Activated naive CD8-positive, alpha-beta T cell treated with anti-CD3 and anti-CD28 coated beads, Interleukin-2, amount 50 U/mL, for 24 hours (primary cell): ENCODE measurements around the gene MBD5.
"Not testable (repeated sequence)": the region's sequence is repeated elsewhere in the genome, so short reads cannot be mapped to it uniquely, and the experiment has no call there.

Experiments
- ATAC-seq: fragments of 150-1000 bp; cut with Tn5 transposase; one replicate; pipeline ENCODE4 v1.10.0; 2021
- DNase-seq: peaks from one replicate; pipeline ENCODE4 v3.0.0; 2021
- H3K27ac Mint-ChIP-seq: one replicate; pipeline ENCODE4 v1.8.0; 2021; ENCODE audit warnings: mild to moderate bottlenecking, mixed read lengths
- H3K27me3 Mint-ChIP-seq: one replicate; pipeline ENCODE4 v1.8.0; 2021; ENCODE audit warnings: mixed read lengths
- H3K36me3 Mint-ChIP-seq: one replicate; pipeline ENCODE4 v1.8.0; 2021; ENCODE audit warnings: low read depth, mixed read lengths
- H3K4me1 Mint-ChIP-seq: one replicate; pipeline ENCODE4 v1.8.0; 2021; ENCODE audit warnings: mixed read lengths
- H3K4me3 Mint-ChIP-seq: one replicate; pipeline ENCODE4 v1.8.0; 2021; ENCODE audit warnings: mild to moderate bottlenecking, moderate library complexity, mixed read lengths
- H3K9me3 Mint-ChIP-seq: one replicate; pipeline ENCODE4 v1.8.0; 2021; ENCODE audit warnings: mixed read lengths

Gene MBD5

DNA sequence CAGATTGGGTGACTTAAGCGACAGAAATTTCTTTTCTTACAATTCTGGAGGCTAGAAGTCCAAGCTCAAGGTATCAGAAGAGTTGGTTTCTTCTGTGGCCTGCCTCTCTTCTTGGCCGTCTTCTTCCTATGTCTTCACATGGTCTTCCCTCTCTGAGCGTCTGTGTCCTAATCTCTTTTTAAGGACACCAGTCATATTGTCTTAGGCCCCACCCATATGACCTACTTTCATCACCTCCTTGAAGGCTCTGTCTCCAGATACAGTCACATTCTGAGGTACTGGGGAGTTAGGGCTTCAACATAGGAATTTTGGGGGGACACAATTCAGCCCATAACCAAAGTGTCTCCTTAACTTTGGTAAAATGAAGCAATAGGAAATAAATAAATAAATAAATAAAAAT lies 512.8 kb downstream of the MBD5 start:
- Mint-ChIP-seq H3K36me3 (no peaks in the 10 kb centered on the region), H3K27ac (no peak overlapping the region), H3K9me3 (no peaks in the 10 kb centered on the region), H3K4me3 (no peak overlapping the region), H3K4me1 (peaks cover 20% of the 10 kb centered on the region), H3K27me3 (no peaks in the 10 kb centered on the region)
- DNase-seq = no peak
- no peak for ATAC-seq

DNA sequence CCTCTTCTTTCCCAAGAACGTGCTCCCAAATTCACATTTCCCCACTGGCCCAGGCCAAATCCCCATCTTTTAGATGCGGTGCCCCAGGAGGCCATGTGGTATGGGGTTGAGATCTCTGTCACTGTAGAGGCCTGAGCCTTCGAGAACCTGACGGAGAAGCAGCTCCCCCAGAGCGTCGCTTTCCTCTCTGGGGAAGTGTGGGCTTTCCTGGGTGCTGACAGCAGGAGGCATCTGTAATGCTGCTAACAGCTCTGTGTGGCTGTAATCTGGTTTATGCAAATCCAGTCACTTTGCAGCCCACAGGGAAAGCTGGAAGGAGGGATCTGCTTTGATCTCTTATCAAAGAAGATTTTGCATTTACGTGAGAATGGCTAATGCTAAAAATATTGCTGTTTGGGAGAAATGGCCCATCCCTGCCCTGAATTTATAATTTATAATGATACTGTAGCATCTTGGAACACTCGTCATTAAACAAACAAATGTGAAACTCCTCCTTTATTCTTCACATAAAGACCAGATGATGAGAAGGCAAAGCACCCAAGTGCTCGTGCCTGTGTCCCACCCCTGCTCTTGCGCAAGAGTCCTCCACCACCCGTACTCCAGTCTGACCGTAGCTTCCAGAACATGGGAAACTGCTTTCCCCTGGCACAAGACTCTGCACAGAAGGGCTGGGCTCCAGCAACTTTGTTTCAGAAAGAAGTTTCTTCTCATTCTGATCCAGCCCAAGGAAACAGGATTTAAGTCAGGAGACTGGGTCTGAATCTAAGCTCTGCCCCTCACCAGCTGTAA lies 513.7 kb downstream of the MBD5 start:
- DNase-seq = no peak
- Mint-ChIP-seq H3K9me3 (no peaks in the 10 kb centered on the region), H3K27ac (no peak overlapping the region), H3K4me1 (peaks cover 19% of the 10 kb centered on the region), H3K27me3 (no peaks in the 10 kb centered on the region), H3K4me3 (no peak overlapping the region), H3K36me3 (no peaks in the 10 kb centered on the region)
- ATAC-seq = no peak

DNA sequence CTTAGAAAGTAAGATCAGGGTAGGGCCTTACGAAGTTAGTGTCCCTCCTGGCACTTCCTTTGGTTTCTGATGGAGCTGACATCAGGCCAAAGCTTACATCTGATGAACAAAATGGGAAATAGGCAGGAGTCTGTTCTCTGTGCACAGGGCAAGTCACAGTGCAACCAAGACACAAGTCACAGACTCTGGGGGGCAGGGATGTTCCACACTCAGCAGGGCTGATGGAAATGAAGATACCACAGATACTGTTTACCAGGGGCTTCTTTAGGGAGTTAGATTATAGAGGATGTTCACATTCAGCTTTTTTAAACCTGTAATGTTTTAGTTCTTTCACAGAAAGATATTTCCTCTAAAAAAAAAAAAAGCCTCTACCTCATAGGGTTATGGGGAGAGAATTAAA lies 517.5 kb downstream of the MBD5 start:
- Mint-ChIP-seq H3K9me3 (no peaks in the 10 kb centered on the region), H3K27ac (no peak overlapping the region), H3K4me1 (peaks cover 32% of the 10 kb centered on the region), H3K27me3 (no peaks in the 10 kb centered on the region), H3K36me3 (no peaks in the 10 kb centered on the region), H3K4me3 (no peak overlapping the region)
- no peak for DNase-seq
- no peak for ATAC-seq

DNA sequence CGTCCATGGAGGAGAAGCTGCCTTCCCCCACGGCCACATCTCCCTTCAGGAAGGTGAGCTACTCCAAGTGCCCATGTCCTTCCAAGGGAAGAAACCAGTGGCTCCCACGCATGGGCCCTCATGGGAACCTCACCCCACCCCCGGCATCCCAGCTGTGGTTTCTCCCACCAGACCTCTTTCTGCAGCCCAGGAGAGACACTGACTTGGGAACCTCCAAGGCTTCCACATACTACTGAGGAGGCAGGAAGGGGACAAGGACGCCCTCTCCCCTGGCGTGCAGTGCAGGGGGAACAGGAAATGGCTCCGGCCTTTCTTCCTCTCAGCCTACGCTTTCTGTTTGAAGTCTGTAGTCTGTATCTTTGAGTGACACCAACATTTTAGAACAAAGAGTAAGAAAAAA lies 519.1 kb downstream of the MBD5 start:
- H3K27me3 Mint-ChIP-seq = no peaks in the 10 kb centered on the region
- H3K4me1 Mint-ChIP-seq = peaks cover 34% of the 10 kb centered on the region
- peak overlapping the region; percentile 67 for H3K27ac Mint-ChIP-seq
- no peaks in the 10 kb centered on the region for H3K9me3 Mint-ChIP-seq
- H3K36me3 Mint-ChIP-seq = no peaks in the 10 kb centered on the region
- DNase-seq = no peak
- peak; percentile 60 for ATAC-seq
- H3K4me3 Mint-ChIP-seq = no peak overlapping the region

DNA sequence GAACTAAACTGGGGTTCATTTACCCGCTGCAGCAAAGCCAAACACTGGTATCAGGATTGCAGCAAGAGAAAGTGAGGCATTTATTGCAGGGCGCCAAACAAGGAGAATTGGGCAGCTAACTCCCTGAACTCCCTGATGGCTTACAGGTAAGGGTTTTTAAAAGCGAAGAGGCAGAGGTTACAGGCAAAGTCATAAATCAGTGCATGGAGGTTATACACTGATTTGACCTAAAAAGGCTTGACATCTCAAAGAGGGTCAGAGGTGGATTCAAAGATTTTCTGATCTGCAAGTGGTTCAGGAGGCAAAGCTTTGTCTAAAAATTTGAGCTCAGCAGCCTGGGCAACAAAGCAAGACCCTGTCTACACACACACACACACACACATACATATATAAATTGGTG lies 520.9 kb downstream of the MBD5 start:
- DNase-seq = no peak
- Mint-ChIP-seq H3K27ac (no peak overlapping the region), H3K4me3 (no peak overlapping the region), H3K4me1 (peaks cover 50% of the 10 kb centered on the region), H3K9me3 (no peaks in the 10 kb centered on the region), H3K36me3 (no peaks in the 10 kb centered on the region), H3K27me3 (no peaks in the 10 kb centered on the region)
- ATAC-seq = no peak

DNA sequence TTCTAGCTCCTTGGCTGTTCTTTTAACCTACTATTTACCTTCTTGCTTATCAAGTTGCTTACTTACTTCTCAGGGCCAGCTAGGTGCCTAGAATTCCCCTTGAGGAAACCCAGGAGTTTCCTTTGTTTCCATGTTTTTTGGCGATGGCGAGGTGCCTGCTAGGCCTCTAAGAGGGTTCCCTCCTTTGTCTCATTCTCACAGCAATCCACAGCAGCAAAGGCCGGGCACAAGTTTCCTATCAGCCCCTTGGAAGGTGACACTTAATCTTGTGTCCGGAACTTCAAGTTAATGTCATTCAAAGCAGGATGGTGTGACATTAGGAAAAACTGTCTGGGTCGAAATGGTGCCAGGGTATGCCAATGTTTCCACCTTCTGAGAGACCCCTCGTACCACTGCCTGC lies 521.7 kb downstream of the MBD5 start:
- H3K27me3 Mint-ChIP-seq = no peaks in the 10 kb centered on the region
- no peaks in the 10 kb centered on the region for H3K36me3 Mint-ChIP-seq
- H3K4me3 Mint-ChIP-seq = no peak overlapping the region
- no peaks in the 10 kb centered on the region for H3K9me3 Mint-ChIP-seq
- DNase-seq = no peak
- H3K4me1 Mint-ChIP-seq = peaks cover 52% of the 10 kb centered on the region
- no peak for ATAC-seq
- no peak overlapping the region for H3K27ac Mint-ChIP-seq

DNA sequence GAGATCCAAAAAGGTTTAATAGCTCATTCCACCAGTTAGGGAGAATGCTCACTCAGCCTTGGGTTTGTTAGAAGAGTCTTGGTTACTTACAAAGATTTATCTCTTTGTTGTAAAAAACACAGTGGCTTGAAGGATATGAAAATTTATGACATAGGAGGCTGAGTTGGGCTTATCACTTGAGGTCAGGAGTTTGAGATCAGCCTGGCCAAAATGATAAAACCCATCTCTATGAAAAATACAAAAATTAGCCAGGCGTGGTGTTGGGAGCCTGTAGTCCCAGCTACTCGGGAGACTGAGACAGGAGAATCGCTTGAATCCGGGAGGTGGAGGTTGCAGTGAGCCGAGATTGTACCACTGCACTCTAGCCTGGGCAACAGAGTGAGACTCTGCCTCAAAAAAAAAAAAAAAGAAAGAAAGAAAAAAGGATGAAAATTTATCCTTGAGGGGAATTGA lies 522.2 kb downstream of the MBD5 start:
- ATAC-seq, H3K4me3 Mint-ChIP-seq, H3K9me3 Mint-ChIP-seq, DNase-seq, H3K27me3 Mint-ChIP-seq, H3K27ac Mint-ChIP-seq, H3K36me3 Mint-ChIP-seq: not testable (repeated sequence)
- H3K4me1 Mint-ChIP-seq = peaks cover 48% of the 10 kb centered on the region

DNA sequence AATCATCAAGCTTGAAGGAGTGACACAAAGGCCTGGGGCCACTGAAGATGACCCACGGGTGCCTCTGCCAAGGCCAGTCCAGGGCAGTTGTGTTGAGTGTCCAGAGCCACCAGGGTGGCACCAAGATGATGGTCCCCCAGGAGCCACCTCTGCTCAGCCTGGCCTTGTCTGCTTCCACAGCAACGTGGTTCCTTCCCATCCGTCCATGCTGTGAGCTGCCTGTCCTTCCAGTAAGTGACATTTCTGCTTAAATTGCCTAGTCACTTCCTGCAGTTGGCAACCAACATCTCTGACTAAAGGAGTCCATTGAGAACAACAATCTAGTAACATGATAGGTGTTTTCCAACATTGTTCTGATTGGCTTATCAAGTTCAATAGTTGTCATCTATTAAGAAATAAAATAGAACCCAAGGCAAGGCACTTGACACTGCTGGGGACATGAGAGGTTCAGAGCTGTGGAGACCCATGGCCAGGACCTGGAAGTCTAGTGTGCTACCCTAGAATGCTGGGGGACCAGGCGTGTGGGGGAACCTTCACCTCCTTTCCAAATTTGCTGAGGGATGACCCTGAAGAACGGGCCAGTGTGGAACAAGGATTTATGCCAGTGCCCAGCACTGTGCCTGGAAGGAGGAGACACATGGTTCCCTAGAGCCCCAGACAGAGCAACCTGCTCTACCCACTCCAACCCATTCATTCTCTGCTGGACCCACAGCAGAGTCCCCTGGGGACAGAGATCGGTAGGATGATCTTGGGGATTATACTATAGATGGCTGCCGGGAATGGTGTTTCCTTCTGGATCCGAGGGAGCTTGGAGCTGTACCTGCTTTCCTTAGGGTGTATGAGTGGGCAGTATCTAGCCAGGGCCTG lies 524.7 kb downstream of the MBD5 start:
- H3K4me1 Mint-ChIP-seq = peaks cover 30% of the 10 kb centered on the region
- H3K27ac Mint-ChIP-seq = peak overlapping the region; percentile 59
- no peak overlapping the region for H3K4me3 Mint-ChIP-seq
- H3K27me3 Mint-ChIP-seq = no peaks in the 10 kb centered on the region
- H3K36me3 Mint-ChIP-seq = no peaks in the 10 kb centered on the region
- H3K9me3 Mint-ChIP-seq = no peaks in the 10 kb centered on the region
- peak; percentile 48 for ATAC-seq
- no peak for DNase-seq

DNA sequence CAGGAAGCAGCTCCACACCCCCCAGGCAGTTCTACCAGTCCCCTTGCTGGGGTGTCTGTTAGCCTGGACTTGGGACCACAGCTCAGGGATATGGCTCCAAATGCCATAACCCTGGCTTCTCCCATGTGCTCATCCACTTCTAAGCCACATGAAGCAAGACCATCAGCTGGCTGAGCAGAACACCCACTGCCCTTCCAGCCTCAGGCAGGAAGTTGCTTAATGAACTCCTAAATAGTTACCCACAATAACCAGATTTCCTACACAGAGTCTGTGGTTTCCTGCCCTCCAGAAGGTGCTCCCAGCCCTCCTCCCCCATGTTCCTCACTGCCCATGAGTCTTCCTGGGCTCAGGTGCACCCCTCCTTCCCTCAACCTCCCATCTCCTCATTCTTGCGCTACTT lies 525.4 kb downstream of the MBD5 start:
- Mint-ChIP-seq H3K4me1 (peaks cover 24% of the 10 kb centered on the region), H3K9me3 (no peaks in the 10 kb centered on the region), H3K36me3 (no peaks in the 10 kb centered on the region), H3K27ac (peak overlapping the region; percentile 59), H3K27me3 (no peaks in the 10 kb centered on the region), H3K4me3 (no peak overlapping the region)
- ATAC-seq (peak; percentile 22), DNase-seq (no peak)

DNA sequence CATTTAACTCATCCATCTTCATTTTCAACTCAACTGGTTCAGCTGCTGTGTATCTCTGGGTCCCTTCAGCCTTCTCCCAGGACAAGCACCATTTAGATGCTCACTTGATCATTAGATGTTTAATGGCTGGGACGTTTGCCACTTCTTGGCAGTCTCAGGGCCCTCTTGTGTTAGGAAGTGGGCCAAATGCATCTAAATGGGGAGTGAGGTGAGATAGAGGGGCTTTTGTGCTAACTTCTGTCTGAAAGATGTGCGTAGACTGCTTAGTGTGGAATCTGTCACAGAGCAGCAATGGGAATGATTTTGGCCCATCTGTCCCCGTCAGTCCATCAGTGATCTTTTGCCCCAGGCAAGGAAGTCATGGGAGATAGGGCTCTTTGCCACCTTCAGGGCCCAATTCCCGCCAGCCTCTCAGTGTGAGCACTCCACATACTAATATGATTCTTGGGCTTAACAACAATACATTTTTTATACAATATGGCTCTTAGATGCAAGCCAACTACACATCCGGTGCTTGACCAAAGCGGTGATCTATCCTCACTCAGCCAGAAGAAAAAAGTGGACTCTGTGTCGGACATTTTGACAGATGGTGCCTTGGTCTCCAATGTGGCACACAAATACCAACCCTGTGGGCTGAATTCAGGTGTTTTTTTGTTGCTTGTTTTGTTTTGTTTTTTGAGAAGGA lies 528.0 kb downstream of the MBD5 start:
- ATAC-seq (no peak), DNase-seq (no peak)
- H3K27ac Mint-ChIP-seq = no peak overlapping the region
- no peaks in the 10 kb centered on the region for H3K9me3 Mint-ChIP-seq
- no peak overlapping the region for H3K4me3 Mint-ChIP-seq
- peaks cover 23% of the 10 kb centered on the region for H3K4me1 Mint-ChIP-seq
- H3K36me3 Mint-ChIP-seq = no peaks in the 10 kb centered on the region
- no peaks in the 10 kb centered on the region for H3K27me3 Mint-ChIP-seq

DNA sequence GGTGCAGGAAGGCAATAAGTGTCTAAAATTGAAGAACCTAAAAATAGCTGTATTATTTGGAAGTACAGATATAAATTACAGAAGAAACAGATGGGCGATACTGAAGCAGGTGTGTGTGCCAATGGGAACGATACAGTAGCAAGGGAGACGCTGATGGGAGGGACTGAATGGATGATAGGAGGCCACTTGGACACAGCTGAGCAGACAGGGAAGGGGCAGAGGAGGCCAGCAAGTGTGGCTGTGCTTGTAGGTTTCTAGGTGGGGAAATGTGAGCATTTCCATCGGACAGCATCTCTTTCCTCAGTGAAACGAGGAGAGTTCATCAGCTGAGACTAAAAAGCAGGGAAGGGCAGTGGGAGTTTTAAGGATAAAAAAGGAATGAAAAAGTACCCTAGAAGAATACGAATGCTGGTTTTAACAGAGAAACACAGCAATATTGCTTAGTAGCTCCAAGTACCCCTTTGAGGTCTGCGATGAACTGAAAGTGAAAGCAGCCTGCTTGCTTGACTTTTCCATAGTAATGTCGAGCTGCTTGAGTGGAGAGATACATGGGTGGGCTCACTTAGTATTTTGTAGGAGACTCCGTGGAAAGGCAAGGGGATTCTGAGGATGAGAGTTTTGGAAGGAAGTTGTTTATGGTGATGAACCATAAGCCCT lies 531.9 kb downstream of the MBD5 start:
- peak; percentile 84 for ATAC-seq
- no peaks in the 10 kb centered on the region for H3K27me3 Mint-ChIP-seq
- H3K27ac Mint-ChIP-seq = no peak overlapping the region
- no peaks in the 10 kb centered on the region for H3K9me3 Mint-ChIP-seq
- no peaks in the 10 kb centered on the region for H3K36me3 Mint-ChIP-seq
- no peak for DNase-seq
- no peak overlapping the region for H3K4me3 Mint-ChIP-seq
- H3K4me1 Mint-ChIP-seq = peaks cover 3% of the 10 kb centered on the region

DNA sequence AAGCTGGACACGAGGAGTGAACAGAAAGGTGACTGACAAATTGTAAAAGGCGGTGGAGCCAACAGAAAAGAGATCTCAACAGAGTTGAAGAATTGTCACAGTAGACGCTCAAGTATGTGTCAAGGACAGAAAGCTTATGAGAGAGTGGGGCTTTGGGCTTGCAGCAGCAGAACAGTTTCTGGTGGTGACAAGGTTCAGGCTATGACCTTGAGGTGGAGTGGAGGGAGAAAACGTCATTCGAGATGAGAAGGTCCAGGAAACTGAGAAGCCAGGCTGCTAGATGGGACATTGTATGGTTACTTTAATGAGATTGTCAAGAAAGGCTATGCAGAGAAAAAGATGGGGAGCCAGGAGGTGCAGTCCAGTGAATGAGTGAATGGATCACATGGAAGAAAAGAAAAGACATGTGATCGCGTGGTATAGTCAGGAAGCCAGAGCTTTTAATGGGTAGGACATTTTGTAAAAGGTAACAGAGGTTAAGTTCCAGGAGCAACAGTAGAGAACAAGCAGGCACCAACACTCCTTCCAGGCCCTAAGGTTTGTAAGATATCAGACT lies 532.5 kb downstream of the MBD5 start:
- DNase-seq (no peak), ATAC-seq (no peak)
- no peak overlapping the region for H3K27ac Mint-ChIP-seq
- peaks cover 3% of the 10 kb centered on the region for H3K4me1 Mint-ChIP-seq
- peaks cover 4% of the 10 kb centered on the region for H3K9me3 Mint-ChIP-seq
- no peak overlapping the region for H3K4me3 Mint-ChIP-seq
- no peaks in the 10 kb centered on the region for H3K36me3 Mint-ChIP-seq
- H3K27me3 Mint-ChIP-seq = no peaks in the 10 kb centered on the region

DNA sequence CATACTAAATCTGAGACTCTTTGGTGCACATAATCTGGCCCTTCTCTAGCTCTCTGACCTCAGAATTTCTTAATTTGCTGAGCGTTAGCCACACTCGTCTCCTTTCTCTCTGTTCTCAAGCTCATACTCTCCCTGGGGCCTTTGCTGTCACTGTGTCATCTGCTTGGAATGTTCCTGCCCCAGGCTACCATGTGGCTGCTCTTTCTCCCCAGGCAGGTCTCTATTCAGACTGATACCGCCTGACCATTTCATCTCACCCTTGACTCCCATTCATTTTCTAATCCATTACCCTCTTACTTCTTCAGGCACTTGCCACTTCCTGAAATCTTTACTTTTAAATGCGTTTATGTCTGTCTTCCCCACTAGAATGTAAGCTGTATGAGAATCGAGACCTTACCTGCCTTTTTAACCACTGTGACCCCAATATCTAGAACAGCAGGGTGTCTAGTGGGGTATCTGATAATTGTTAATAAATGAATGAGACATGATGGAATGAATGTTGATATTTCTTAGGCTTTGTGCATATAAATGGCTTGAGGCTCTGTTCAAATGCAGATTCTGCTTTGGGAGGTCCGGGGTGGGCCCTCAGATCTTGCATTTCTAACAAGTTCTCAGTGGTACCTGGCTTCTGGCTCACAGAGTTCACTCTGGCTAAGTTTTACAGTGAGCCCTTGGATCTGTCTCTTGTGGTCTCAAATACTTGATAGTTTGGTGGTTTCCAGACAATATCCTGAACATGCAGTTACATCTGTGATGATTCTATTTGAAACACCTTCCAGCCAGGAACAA lies 533.8 kb downstream of the MBD5 start:
- Mint-ChIP-seq H3K27me3 (no peaks in the 10 kb centered on the region), H3K27ac (no peak overlapping the region), H3K4me3 (no peak overlapping the region), H3K9me3 (peaks cover 5% of the 10 kb centered on the region), H3K4me1 (peaks cover 3% of the 10 kb centered on the region), H3K36me3 (no peaks in the 10 kb centered on the region)
- ATAC-seq = no peak
- no peak for DNase-seq
